Brain pericyte (primary cell): ENCODE data around the gene EHMT1.
"Not testable (repeated sequence)": the region's sequence is repeated elsewhere in the genome, so short reads cannot be mapped to it uniquely, and the experiment has no call there.

Experiments used
- DNase-seq: peaks from one replicate; pipeline ENCODE4 v3.0.0-alpha.2; 2012; ENCODE audit warnings: low read depth, low spot score

The EHMT1 gene

DNA sequence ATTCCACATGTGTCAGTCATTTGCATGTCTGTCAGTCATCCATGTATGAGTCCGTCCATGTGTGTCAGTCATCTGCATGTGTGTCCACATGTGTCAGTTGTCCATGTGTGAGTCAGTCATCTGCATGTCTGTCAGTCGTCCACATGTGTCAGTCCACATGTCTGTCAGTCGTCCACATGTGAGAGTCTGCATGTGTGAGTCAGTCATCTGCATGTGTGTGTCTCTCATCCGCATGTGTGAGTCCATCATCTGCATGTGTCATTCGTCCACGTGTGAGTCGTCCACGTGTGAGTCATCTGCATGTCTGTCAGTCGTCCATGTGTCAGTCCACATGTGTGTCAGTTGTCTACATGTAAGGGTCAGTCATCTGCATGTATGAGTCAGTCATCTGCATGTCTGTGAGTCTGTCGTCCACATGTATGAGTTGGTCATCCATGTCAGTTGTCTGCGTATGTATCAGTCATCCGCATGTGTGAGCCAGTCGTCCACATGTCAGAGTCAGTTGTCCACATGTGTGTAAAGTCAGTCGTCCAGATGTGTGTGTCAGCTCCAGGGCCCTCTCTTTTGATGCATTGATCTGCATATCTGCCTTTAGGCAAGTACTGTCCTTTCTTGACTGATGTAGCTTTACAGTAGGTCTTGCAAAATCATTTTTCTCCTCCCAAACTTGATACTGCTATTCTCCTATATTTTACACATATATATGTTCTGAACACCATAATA is 186.3 kb downstream of the EHMT1 start:
- DNase-seq = no peak

DNA sequence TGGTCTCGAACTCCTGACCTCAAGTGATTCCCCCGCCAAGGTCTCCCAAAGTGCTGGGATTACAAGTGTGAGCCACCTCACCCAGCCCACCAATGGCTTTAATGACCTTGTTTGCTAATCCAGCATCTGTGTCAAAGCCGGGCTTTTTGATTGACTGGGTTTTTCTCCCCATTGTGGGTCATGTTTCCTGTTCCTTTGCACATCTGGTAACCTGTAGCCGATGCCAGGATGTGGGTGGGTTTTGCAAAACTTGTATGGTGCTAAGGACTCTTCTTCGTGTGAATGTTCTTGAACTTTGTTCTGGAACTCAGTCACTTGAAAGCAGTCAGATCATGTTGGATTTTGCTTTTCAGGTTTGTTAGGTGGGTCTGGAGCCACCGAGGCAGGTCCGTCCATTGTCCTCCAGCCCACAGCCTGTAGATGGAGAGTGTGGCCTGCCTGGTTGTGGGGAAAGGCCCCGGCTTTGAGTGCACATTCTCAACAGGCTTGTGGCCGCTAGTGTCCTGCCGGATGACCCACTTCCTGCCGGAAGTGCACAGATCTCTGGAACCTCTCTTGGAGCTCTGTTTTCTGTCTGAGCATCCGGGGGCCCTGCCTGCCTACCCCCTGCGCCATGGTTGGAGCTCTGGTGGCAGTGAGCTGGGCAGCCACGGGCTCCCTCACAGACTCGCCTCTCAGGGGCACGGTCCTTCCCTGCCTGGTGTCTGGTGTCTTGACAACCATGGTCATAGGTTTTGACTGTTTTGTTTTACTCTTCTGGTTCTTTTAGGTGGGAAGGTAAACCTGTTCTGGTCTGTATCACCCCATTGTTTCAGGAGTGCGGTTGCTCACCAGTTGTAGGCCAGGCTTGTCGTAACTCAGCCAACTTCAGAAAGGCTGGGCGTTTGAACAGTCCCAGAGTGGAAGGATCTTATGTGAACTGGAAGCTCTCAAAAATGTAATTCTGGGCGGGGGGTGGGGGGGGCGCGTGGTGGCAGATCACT is 189.2 kb downstream of the EHMT1 start:
- no peak for DNase-seq

DNA sequence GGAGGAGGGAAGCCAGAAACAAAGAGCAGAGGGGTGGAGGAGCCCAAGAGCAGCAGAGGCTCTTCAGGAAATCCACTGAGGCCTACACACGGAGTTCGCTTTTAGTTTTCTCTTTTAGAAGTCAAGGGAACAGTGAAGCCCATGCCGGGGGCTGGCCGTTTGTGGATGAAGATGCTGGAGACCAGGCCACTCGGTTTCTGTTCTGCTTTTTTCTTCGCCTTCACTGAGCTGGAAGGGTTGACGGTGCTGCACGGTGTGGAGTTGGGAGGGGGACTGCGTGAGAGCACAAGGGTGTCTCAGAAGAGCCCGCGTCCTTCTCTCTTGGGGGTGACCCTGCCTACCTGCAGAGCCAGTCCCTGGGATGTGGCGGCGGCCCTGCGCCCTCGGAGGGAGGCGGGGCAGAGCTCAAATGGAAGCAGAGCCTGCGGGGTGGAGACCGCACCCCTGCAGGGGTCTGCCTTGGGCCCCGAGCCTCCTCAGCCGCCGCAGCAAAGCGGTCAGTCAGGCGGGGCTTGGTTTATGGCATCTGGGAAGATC is 190.3 kb downstream of the EHMT1 start:
- no peak for DNase-seq

DNA sequence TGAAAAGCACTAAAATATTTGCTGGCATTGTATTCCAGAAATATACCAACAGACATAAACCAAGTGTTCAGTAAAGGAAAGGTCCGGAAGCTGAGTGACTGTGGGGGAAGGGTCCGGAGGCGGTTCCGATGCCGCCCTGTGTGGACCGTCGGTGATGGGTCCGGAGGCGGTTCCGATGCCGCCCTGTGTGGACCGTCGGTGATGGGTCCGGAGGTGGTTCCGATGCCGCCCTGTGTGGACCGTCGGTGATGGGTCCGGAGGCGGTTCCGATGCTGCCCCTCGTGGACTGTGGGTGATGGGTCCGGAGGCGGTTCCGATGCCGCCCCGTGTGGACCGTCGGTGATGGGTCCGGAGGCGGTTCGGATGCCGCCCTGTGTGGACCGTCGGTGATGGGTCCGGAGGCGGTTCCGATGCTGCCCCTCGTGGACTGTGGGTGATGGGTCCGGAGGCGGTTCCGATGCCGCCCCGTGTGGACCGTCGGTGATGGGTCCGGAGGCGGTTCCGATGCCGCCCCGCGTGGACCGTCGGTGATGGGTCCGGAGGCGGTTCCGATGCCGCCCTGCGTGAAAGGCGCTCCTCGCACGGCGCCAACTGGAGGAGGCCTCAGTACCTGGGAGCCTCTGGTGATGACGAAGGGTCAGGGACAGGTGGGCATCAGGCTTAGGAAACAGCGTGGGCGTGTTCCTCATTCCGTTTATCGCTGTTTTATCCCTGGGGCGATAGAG is 191.1 kb downstream of the EHMT1 start:
- not testable (repeated sequence) for DNase-seq

DNA sequence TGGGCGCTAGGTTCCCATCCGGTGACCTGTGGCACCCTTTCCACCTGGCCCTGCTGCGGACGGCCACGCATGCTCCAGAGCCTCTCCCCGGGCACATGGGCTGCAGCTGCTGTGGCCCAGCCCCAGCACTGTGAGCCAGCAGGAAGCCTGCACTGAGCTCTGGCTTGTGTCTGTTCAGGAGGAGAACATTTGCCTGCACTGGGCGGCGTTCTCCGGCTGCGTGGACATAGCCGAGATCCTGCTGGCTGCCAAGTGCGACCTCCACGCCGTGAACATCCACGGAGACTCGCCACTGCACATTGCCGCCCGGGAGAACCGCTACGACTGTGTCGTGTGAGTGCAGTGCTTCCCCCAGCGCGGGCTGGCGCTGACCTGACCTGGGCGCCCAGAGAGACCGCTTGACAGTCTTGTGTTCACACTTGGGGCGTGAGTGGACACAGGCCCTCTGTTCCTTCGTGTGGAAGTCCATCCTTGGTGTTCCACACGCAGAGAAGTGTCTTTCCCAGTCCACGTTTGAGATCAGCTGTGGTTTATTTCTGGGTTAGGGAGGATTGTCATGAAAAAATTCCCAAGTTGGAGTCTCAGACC is 192.6 kb downstream of the EHMT1 start:
- DNase-seq = no peak

DNA sequence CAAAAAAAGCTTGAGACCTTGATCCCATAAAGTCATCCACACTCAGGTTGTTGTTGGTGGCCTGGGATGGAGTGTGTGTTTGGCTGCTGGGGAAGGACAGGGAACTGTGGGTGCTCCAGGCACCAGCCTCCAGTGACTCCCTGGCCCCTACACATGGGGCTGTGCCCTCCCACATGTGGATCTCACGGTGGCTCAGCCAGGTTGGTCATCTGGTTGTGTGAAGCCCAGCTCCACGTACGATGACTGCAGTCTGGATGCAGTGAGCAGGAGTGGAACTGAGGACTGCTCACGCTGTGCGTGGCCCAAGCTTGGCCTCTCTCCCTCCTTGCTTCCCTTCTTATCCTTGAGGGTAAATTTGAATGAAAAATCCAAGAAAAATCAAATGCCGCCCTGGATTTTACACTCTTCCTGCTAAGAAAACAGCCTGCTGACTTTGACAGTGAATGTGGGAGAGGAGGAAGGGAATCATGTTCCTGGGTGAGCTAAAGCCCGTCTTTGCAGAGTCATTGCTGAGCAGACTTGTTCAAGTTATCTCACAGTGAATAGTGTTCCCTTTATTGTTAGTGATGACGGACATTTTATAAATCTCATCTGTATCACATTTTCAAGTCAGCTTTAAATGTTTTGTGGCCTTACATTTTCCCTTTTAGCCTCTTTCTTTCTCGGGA is 193.7 kb downstream of the EHMT1 start:
- DNase-seq = no peak

DNA sequence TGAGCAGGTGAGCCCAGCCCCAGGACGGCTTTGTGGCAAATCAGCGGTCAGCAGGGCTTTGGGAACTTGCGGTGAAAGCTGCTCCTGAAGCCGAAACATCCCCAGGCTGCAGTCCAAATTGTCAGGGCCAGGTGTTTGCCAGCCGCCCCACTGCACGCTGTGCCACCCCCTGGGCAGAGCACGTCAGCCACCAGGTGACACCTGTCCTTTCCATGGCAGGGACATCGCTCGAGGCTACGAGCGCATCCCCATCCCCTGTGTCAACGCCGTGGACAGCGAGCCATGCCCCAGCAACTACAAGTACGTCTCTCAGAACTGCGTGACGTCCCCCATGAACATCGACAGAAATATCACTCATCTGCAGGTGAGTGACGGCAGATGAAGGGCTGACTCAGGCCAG is 194.4 kb downstream of the EHMT1 start:
- no peak for DNase-seq

DNA sequence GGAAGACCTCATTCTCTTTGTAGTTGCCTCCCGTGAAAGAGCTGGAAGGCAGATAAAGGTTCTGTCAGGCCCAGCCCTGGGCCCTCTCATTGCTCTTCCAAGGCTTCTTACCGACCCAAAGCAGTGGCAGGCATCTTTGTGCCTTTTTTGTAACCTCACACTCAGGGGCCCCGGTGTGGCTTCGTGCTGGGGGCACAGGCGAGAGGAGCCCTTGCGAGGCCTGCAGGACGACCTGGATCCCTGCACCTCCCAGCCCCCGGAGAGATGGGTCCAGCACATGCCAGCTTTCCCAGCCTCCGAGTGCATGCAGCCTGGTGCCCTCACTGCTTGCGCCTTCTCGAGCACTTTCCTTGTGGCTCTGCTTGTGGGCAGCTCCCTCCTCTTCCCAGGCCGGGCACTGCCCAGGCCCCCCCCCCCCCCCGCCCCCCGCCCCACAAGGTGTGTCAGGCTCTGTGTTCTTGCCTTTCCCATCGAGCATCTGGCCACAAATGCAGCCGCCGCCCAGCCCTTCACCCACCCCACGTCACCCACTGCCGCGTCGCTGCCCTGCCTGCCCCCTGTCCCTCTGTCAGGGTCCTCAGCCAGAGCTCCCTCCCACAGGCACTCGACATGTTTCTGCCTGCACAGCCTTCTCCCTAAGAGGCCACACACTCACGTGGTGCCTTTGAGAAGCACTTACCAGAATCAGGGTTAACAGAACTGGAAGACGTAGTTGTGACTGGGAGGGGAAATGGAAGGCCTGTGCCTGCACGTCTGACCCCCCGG is 195.0 kb downstream of the EHMT1 start:
- no peak for DNase-seq

DNA sequence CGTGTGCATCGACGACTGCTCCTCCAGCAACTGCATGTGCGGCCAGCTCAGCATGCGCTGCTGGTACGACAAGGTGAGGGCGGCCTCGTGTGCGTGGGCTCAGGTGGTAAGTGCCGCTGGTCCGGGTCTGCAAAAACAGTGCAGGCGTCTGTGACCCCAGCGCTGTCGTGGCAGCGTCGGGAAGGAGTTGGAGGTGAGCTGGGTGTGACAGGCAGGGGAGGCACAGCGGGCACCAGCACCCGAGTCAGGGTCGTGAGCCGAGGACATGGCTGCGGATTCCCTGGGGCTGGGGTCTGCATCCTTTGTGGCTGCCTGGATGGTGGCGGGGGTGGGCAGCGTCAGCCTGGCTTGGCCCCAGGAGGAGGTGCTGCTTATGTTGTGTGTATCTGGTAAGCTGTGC is 195.6 kb downstream of the EHMT1 start:
- DNase-seq = no peak

DNA sequence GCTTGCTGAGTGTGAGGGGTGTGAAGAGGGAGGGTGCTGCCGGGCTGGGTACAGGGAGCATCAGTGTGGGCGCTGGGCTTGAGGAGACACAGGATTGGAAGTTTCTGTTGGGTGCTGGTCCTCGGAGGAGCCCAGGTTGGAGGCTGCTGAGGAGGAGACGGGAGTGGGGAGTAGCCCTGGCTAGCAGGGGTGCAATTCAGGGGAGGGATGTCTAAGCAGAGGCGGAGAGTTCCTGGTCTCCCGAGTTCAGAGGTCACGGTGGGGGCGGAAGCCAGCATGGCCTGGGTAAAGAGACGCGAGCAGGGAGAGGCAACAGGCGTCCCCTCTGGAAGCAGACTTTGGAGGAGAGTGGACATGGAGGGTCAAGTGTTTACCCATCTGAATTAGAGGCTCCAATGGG is 196.0 kb downstream of the EHMT1 start:
- no peak for DNase-seq

DNA sequence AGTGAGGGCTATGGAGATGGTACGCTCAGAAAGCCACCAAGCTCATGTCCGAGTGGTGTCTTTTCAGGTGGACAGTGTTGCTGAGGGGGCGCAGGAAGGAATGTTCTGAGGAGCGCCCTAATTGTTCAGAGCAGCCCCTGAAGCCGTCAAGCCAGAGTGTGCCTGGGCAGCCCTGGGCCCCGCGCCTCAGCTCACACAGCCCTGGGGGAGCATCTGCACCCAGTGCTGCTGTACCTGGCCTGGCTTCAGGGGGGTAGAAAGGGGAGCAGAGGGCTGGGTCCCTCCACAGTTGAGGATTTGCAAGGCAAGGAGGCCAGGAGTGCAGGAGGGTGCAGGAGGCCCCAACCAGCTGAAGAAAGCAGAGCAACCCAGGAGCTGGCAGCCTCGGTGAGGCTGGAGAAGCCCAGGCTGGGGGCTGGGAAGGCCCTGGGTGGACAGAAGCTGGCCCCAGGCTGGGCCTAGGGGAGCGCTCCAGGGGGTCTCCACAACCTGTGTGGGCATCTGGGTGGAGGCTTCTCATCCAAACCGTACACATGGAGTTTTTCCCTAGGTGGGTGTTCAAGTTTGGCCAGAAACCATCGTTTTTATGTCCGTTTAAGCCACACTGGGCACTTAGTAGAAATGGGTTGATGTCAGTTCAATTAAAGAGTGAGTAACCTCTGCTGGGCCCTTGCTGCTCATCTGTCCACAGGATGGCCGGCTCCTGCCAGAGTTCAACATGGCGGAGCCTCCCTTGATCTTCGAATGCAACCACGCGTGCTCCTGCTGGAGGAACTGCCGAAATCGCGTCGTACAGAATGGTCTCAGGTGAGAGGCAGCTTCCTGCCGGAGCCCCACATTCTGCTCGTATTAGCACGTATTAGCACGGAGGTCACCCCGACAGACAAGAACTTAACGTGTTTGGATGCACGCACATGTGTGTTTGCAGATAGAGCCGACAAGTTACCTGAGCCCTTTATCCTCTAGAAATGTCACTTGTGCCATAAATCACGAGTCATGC is 196.8 kb downstream of the EHMT1 start:
- no peak for DNase-seq

DNA sequence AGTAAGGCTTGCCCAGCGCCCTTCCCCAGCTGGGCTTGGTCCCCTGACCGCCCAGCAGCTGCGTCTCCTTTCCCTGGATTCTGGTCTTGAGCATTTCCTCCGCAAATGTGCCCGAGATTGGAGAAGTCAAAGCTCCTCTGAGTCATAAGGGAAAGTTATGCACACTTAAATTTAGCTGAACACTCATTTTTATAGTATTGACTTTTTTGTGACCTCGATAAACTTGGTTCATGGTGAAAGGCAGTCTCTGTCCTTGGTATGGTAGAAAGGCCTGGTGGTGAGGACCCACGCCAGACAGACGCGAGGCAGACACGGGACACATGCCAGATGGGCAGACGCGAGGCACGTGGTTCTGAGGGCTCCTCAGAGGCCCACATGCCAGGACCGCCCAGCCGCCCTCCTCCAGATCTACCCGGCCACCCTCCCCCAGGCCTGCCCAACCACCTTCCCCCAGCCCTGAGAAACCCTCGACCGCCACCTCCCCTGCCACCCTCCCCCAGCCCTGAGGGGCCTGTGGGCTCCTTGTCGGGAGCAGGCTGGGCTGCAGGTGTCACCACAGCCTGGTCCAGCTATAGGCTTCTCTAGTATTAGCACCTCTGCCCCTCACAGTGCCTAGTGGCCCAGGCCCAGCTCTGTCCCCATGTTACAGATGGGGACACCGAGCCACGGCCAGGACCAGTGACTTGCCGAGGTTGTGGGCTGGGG is 197.9 kb downstream of the EHMT1 start:
- DNase-seq = no peak

DNA sequence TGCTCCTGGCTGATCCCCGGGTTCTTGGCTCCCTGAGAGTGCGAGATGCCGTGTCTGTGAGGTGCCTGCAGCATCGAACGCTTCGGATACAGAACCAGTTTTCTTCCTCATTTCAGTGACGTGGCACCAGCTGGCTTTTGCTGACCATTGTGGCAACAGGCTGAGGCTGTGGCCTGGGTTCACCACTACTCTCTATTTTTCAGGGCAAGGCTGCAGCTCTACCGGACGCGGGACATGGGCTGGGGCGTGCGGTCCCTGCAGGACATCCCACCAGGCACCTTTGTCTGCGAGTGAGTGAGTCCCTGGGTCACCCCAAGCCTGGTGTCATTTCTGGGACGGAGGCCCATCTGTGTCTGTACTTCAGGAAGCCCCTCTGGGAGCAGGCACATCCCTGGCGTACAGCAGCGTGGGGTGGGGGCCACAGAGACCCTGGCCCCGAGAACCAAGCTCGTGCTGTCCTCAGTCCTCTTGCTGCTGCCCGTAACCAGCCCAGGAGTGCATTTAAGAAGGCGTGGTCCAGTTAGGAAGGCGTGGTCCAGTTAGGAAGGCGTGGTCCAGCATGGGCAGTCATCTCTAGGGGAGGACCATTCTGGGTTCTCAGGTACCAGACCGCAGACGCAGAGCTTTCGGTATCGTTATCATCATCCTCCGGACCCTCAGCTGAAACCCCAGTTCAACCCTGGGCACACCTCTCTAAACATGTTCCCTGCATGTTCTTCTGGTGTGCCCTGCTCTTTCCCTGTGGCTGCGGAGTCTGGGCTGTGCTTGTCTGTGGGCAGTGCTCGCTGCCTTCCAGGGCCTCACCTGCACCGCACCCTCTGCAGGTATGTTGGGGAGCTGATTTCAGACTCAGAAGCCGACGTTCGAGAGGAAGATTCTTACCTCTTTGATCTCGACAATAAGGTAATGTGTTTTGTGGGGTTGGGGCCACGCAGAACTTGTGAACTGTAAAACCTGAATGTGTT is 198.7 kb downstream of the EHMT1 start:
- DNase-seq = no peak

DNA sequence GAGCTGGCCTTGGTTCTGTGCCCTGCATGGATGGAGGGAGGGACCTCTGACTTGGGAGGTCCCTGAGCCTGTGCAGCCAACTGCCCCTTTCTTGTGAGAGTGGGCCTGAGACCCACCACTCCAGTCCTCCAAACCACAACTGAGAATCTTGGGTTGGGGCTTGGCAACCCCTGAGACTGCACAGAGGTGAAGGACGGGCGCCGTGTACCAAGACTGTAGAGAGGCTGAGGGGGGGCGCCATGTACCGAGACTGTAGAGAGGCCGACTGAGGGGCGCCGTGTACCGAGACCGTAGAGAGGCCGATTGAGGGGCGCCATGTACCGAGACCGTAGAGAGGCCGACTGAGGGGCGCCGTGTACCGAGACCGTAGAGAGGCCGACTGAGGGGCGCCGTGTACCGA is 199.5 kb downstream of the EHMT1 start:
- DNase-seq = no peak

DNA sequence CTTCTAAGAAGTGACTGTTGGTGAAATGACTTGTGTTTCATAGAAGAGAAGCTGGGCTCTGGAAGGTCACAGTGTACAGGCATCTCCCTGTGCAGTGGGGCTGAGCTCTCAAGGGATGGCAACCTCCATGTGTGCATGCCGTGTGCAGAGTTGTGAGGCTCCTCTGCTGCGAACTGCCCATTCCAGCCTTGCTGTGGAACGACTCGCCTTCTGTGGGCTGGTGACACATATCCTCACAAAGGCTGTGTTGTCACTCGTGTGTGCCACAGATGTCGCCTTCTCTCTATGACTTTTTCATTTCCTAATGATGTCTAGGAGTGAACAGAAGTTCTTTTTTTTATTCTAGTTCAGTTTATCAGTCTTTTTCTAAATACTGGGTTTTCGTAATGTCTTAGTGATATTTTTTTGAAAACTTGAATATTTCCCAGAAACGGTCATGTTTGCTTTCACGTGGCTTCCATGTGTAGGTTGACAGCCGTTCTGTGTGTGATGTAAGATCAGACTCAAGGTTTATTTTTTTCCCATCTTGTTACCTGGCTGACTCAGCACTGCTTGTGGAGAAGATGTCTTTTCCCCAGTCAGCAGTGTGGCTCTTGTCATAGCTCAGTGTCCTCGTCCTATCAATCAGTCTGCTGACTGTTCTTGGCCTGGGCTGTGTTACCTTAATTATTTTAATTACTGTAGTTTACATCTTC is 201.5 kb downstream of the EHMT1 start:
- DNase-seq = no peak

DNA sequence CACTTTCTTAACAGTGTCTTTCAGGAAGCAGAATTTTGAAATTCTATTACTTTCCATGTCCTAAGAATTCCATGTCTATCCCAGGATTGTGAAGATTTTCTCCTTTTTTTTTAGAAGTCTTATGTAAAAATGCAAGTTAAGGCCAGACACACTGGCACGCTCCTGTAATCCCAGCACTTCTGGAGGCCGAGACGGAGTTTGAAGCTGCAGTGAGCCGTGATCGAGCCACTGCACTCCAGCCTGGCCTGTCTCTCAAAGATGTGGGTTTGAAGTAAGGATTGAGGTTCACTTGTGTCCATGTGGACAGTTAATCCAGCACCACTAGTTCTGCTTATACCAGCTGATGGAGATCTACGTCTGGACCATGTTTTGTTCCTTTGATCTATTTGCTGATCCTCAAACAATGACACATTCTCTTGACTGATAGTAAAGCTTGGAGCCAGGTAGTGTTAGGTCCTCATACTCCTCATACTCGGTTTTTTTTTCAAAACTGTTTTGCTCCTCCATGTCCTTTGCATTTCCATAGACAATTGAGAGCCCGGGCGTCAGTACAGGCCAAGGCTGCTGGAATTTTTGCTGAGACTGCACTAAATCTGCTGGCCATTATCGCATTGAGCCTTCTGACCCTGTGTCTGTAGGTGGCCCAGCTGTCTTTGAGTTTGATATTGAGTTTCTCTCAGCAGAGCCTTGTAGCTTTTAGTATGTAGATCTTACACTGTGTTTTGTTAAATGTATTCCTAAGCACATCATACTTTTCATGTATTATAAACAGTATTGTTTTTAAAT is 205.4 kb downstream of the EHMT1 start:
- no peak for DNase-seq
